Aorta (tissue), 5 donors: ENCODE measurements around the gene ITGA6. TPM values are rescaled to one million over a fixed set of nuclear protein-coding genes. Genes with fewer than 3 reads are reported as not detected.

ENCODE experiments used
- ATAC-seq: fragments of 200-7000 bp; cut with Tn5 transposase; one replicate; pipeline ENCODE4 v1.9.1; 2022; ENCODE audit warnings: moderate library complexity; ENCODE audit not compliant: low FRiP score
- DNase-seq, 2 donors: peaks; one replicate each; pipeline ENCODE4 v3.0.0-alpha.2; 2020
- H3K27ac ChIP-seq, 2 donors: one replicate each; pipeline ENCODE4 v1.5.1; 2013; ENCODE audit warnings: low read length in 2 of 2, mild to moderate bottlenecking in 2 of 2, moderate library complexity in 2 of 2, control low read depth in 1 of 2, inconsistent platforms in 1 of 2, low read depth in 1 of 2
- H3K27me3 ChIP-seq, 2 donors: one replicate each; pipeline ENCODE4 v1.6.1; 2013; ENCODE audit warnings: control low read depth in 1 of 2, low read length in 1 of 2, mild to moderate bottlenecking in 1 of 2, moderate library complexity in 1 of 2; ENCODE audit not compliant: insufficient read depth in 2 of 2, control insufficient read depth in 1 of 2
- H3K36me3 ChIP-seq, 2 donors: one replicate each; pipeline ENCODE4 v1.6.1; 2013; ENCODE audit warnings: control low read depth in 1 of 2, low read length in 1 of 2, mild to moderate bottlenecking in 1 of 2; ENCODE audit not compliant: insufficient read depth in 2 of 2, control insufficient read depth in 1 of 2
- H3K4me1 ChIP-seq, 2 donors: one replicate each; pipeline ENCODE4 v1.6.1; 2013; ENCODE audit warnings: low read length in 2 of 2, control low read depth in 1 of 2, mild to moderate bottlenecking in 1 of 2, moderate library complexity in 1 of 2; ENCODE audit not compliant: insufficient read depth in 2 of 2, control insufficient read depth in 1 of 2
- H3K4me3 ChIP-seq, 2 donors: one replicate each; pipeline ENCODE4 v1.5.1; 2013; ENCODE audit warnings: low read length in 2 of 2, control low read depth in 1 of 2, mild to moderate bottlenecking in 1 of 2
- H3K9me3 ChIP-seq: one replicate; pipeline ENCODE4 v1.6.1; 2013; ENCODE audit warnings: mild to moderate bottlenecking, low read length; ENCODE audit not compliant: control insufficient read depth
- WGBS, 2 donors: extraction: QIAGEN DNeasy Blood & Tissue Kit; methylation state at CpG; one replicate each; pipeline ENCODE4 v1.1.7; 2013; 5-methylcytosine and 5-hydroxymethylcytosine counted together
- intact Hi-C, 2 donors: fragments of 100-400 bp; cut with DNase I; formaldehyde crosslinking; loops; one replicate each; pipeline versions ENCODE4 v1.14.2 to v1.15.0; 2022
- polyA plus RNA-seq, 2 donors: library from polyadenylated mRNA; stranded (reverse); fragments of 200-250 nt; gene quantifications; one replicate each; pipeline ENCODE4 v1.2.3, GENCODE V29; 2013
- total RNA-seq, 2 donors: library from RNA; stranded (reverse); fragmentation: NEBNext Ultra II Directional; extraction: Animal tissue kit (Norgen Biotek cat#: 25700); gene quantifications; one replicate each; pipeline ENCODE4 v1.2.1, GENCODE V29; 2021
- donor health status: healthy with polysubstance abuse.
- donor health status: Bipolar disorder and iron deficiency.
- donor health status: DM: no; HTN: no; CAD: no.
- donor health status: DM: no; HTN: no; CAD: no.
- donor health status: DM: yes; HTN: yes; CAD: no.

ITGA6 gene
- total and polyA plus RNA-seq, 4 donors, result 0.46 to 67.6 (median 26.5) TPM

DNA sequence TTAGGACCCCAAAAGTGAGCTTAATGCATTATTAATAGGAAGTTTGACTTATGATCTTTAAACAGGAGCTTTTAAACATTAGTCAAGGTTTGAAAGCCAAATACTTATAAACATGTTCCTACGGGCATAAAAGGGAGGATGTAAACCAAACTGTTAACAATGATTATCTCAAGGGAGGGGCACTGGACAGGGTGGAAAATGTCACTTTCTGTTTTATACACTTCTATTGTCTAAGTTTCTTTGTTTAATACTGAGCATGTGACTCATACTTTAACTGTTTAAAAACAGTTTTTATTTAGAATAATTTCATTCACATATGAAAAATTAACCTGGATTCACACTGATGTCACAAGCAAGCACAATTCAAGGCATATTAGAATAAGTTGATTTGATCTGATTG lies 18.3 kb upstream of the ITGA6 start:
- ATAC-seq (no peak), DNase-seq (no peak)
- H3K27me3 ChIP-seq, result no peaks in the 10 kb centered on the region
- 84 to 89% methylated on average over 1 of the region's 1 CpG for WGBS, 2 donors
- no peaks in the 10 kb centered on the region for H3K4me1 ChIP-seq
- H3K4me3 ChIP-seq, result no peak overlapping the region
- peaks cover 1% of the 10 kb centered on the region for H3K9me3 ChIP-seq
- H3K27ac ChIP-seq, result no peak overlapping the region
- intact Hi-C loops, result no loop called here
- H3K36me3 ChIP-seq, result no peaks in the 10 kb centered on the region

GRCh38 chr2:172412984-172413492 lies 14.3 kb upstream of the ITGA6 start:
- intact Hi-C loops, result no loop called here
- WGBS, 2 donors, result 41 to 52% methylated on average over 5 of the region's 5 CpGs
- H3K9me3 ChIP-seq, result peaks cover 3% of the 10 kb centered on the region
- H3K27ac ChIP-seq, result no peak overlapping the region
- DNase-seq (no peak), ATAC-seq (no peak)
- H3K27me3 ChIP-seq, result no peaks in the 10 kb centered on the region
- no peaks in the 10 kb centered on the region for H3K4me1 ChIP-seq
- no peaks in the 10 kb centered on the region for H3K36me3 ChIP-seq
- no peak overlapping the region for H3K4me3 ChIP-seq

DNA sequence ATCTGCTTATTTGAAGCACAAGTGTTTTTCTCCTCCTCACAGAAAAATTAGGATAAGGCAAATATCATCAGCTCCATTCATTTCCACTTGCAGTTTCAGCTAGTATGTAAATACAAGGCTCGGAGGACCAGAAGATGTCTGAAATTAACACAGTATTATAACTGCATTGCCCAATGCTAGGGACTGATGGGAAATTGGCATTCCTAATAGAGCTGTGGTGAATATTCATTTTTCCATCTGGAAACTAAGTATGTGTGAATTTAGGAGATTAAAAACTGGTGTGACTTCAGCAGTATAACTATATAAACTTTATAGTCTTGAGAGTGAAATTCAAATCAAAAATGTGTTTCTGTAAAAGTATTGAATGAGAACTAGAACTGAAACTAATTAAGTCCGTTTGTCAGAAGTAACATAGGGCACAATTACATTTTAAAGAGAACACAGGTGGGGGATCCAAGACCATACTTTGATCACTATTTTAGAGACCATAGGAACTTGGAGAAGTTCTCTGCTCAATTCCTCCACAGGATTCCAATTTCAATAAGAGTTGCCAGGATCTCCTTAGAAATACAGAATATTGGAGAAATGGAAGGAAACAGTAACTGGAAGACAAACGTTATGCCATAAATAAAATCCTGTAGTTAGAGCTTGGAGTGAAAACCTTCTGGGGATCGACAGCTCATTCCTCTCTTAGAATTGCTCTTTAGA lies 12.1 kb upstream of the ITGA6 start:
- no peaks in the 10 kb centered on the region for H3K27me3 ChIP-seq
- H3K4me3 ChIP-seq, result no peak overlapping the region
- peaks cover 3% of the 10 kb centered on the region for H3K9me3 ChIP-seq
- DNase-seq (no peak), ATAC-seq (no peak)
- H3K36me3 ChIP-seq, result no peaks in the 10 kb centered on the region
- no peak overlapping the region for H3K27ac ChIP-seq
- no peaks in the 10 kb centered on the region for H3K4me1 ChIP-seq
- WGBS, 2 donors, result 60 to 62% methylated on average over 4 of the region's 4 CpGs
- intact Hi-C loops, result no loop called here

DNA sequence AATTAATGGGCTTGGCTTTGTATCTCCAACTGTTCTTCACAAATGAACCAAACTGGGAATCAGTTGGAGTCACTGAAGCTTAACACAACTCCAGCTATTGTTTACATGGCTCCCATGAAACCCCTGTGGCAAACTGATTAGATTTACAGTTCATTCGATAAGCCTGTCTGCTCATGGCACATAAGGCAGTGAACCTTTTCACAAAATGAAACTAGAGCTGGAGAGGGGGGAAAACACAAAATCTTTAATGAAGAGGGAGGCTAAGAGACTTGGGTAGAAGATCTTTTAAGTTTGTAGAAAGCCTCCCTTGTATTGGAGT lies 11.6 kb upstream of the ITGA6 start:
- no peaks in the 10 kb centered on the region for H3K27me3 ChIP-seq

GRCh38 chr2:172416447-172417058 lies 10.8 kb upstream of the ITGA6 start:
- WGBS, 2 donors, result 97 to 100% methylated on average over 1 of the region's 1 CpG
- Histone ChIP-seq H3K27me3 (no peaks in the 10 kb centered on the region), H3K4me1 (no peaks in the 10 kb centered on the region), H3K9me3 (peaks cover 3% of the 10 kb centered on the region), H3K4me3 (no peak overlapping the region), H3K27ac (no peak overlapping the region), H3K36me3 (no peaks in the 10 kb centered on the region)
- ATAC-seq (no peak), DNase-seq (no peak)
- intact Hi-C loops, result no loop called here

More for the DNA sequence above, 11.6 kb upstream of the ITGA6 start:
- no peak overlapping the region for H3K27ac ChIP-seq
- no peaks in the 10 kb centered on the region for H3K36me3 ChIP-seq
- ATAC-seq, result no peak
- WGBS, 2 donors, result 57 to 62% methylated on average over 1 of the region's 1 CpG
- H3K4me1 ChIP-seq, result no peaks in the 10 kb centered on the region
- DNase-seq, result no peak
- H3K4me3 ChIP-seq, result no peak overlapping the region
- intact Hi-C loops, result no loop called here
- peaks cover 3% of the 10 kb centered on the region for H3K9me3 ChIP-seq

DNA sequence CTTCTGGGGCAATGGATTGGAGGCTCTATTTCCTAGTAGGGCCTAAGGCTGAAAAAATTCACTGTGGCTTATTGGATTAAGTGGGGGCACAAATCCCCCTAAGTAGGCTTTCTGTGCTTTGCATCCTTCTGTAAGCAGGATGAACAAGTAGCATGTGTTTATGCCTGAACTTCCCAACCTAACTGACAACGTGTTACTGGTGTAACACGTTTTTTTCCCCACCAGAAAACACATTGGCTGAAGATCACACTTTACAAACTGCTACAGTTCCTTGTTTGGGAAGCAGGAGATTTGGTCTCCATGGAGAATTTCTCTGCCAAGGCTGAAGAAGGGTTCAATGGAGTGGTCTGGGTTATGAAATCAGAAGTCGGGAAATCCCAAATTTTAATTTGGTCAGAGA lies 7.2 kb upstream of the ITGA6 start:
- Histone ChIP-seq H3K27me3 (no peaks in the 10 kb centered on the region), H3K36me3 (no peaks in the 10 kb centered on the region), H3K9me3 (peaks cover 2% of the 10 kb centered on the region), H3K4me1 (no peaks in the 10 kb centered on the region), H3K4me3 (no peak overlapping the region), H3K27ac (no peak overlapping the region)
- intact Hi-C loops, result no loop called here
- ATAC-seq, result no peak
- no peak for DNase-seq
- WGBS, 2 donors, result 49 to 54% methylated on average over 3 of the region's 3 CpGs

GRCh38 chr2:172423160-172423559 lies 4.2 kb upstream of the ITGA6 start:
- DNase-seq, result no peak
- no peak overlapping the region for H3K4me3 ChIP-seq
- 94% methylated on average over 6 of the region's 6 CpGs for WGBS, 2 donors
- H3K9me3 ChIP-seq, result no peaks in the 10 kb centered on the region
- H3K4me1 ChIP-seq, result no peaks in the 10 kb centered on the region
- no peak overlapping the region for H3K27ac ChIP-seq
- no peaks in the 10 kb centered on the region for H3K27me3 ChIP-seq
- intact Hi-C loops, result no loop called here
- no peaks in the 10 kb centered on the region for H3K36me3 ChIP-seq
- no peak for ATAC-seq

- no peak for DNase-seq
Observed at GRCh38 chr2:172425336-172425735, 2.0 kb upstream of the ITGA6 start.

DNA sequence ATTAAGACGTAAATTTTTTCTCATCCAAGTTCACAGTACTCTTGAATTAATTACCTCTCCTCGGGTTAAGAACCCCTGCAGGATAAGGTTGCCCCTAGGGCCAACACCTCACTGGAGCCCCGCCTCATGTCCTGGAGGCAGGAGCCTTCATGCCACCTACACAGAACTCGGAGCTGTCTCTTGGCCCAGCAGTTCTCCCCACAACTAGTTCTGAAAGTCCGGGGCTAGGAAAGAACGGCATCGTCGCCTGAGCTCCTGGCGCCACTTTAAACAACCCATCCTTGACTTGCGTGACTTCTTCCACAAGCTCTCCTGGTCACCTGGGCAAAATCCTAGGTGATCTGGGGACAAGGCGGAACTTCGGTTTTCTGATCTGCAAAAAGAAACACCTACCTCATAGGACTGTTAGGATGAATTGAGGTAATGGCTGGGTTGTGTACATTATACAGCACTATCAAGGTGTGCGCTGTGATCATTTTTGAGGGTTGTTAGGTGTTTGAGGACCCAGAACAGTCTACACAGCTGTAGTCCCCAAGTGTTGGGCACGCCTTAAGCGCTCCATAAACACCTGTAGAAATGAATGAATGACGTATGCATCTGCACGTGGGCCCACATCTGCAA lies 641 bp upstream of the ITGA6 start:
- 75 to 76% methylated on average over 17 of the region's 17 CpGs for WGBS, 2 donors
- Histone ChIP-seq H3K9me3 (no peaks in the 10 kb centered on the region), H3K36me3 (no peaks in the 10 kb centered on the region), H3K4me1 (no peaks in the 10 kb centered on the region), H3K27me3 (no peaks in the 10 kb centered on the region), H3K4me3 (no peak overlapping the region), H3K27ac (no peak overlapping the region)
- ATAC-seq, result no peak
- no peak for DNase-seq
- intact Hi-C loops, result no loop called here

More at GRCh38 chr2:172425336-172425735, 2.0 kb upstream of the ITGA6 start:
- no peak overlapping the region for H3K4me3 ChIP-seq
- H3K27me3 ChIP-seq, result no peaks in the 10 kb centered on the region
- H3K36me3 ChIP-seq, result no peaks in the 10 kb centered on the region
- H3K27ac ChIP-seq, result no peak overlapping the region
- intact Hi-C loops, result no loop called here
- no peaks in the 10 kb centered on the region for H3K9me3 ChIP-seq
- no peak for ATAC-seq
- no peaks in the 10 kb centered on the region for H3K4me1 ChIP-seq
